ENCODE data around the gene SPATC1L.

The SPATC1L gene

DNA sequence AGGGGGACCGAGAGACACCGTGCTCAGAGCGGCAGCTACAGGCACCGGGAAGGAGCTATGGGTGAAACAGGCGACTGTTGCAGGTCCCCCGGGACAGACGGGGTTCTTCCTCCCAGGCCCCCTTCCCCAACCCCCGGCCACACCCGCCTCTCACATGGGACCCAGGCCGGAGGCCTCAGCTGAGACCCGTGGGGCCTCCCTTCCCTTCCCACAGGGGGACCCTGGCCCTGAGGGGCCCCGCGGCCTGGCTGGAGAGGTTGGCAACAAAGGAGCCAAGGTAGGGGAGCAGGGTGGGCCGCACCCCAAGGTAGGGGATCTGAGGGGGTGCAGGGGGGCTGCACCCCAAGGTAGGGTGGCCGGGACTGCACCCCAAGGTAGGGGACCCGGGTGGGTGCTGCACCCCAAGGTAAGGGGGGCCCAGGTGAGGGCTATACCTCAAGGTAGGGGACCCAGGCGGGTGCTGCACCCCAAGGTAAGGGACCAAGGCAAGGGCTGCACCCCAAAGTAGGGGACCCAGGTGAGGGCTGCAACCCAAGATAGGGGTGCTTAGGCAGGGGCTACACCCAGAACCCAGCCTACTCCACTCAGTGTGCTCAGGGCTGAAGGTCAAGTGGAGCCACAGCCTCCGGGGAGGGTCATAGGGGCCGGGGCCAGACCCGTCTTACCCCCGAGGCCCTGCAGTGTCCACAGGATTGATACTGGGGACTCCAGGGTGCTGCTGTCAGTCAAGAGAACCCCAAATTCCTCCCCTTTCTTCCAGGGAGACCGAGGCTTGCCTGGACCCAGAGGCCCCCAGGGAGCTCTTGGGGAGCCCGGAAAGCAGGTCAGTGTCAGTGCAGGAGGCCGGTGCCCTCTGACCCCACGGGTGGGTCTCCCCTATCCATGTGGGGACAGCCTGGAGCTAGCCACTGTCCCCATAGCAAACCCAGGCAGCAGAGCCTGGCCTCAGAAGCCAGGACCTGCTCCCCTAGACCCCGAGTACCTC, 63.7 kb downstream of the SPATC1L start:
- no peak for DNase-seq (ENCODE audit: low read depth)

DNA sequence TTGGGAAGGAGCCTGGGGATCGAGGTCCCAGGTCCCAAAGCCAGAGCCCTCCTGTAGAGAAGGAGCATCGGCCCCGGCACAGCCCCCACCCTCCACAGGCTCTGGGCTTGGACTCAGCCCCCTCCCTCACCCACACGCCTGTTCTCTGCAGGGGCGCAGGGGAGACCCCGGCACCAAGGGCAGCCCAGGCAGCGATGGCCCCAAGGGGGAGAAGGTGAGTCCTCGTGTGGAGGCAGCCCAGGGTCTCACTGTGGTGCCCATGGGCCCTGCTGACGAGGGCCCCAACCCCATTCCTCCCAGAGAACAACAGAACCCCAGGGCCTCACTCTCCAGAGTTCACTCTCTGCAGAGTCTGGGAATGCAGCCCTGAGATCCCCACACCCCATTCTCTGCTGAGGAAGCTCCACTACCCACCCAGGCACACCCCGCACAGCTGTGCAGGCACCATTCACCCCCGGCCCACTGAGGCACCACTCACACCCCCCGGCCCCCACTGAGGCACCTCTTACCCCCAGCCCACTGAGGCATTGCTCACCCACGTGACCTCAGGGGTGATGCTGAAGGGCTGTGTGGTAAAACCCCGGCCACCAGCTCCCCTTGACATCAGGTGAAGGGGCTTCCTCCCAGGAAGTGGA, 64.5 kb downstream of the SPATC1L start:
- DNase-seq (ENCODE audit: low read depth) = no peak

DNA sequence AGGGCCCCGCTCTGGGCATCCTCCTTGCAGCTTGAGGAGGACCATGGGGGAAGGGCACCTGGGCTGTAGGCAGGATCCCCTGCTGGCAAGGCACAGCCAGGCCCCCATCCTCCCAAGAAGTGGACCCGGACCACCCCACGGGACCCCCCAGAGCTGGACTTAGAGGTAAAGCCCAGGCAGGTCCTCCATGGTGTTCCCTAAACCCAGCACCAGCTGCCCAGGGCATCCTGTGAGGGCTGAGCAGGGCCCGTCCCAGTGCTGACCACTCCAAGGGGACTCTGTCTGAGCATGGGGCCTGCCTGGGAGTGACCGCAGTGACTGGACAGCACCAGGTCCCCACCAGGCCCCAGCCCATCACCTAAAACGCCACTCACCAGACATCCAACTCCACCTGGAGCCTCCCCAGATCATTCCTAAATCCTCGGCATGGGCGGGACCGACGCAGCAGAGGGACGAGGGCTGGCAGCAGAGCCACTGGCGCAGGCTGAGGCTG, 65.1 kb downstream of the SPATC1L start:
- DNase-seq (ENCODE audit: low read depth) = no peak

DNA sequence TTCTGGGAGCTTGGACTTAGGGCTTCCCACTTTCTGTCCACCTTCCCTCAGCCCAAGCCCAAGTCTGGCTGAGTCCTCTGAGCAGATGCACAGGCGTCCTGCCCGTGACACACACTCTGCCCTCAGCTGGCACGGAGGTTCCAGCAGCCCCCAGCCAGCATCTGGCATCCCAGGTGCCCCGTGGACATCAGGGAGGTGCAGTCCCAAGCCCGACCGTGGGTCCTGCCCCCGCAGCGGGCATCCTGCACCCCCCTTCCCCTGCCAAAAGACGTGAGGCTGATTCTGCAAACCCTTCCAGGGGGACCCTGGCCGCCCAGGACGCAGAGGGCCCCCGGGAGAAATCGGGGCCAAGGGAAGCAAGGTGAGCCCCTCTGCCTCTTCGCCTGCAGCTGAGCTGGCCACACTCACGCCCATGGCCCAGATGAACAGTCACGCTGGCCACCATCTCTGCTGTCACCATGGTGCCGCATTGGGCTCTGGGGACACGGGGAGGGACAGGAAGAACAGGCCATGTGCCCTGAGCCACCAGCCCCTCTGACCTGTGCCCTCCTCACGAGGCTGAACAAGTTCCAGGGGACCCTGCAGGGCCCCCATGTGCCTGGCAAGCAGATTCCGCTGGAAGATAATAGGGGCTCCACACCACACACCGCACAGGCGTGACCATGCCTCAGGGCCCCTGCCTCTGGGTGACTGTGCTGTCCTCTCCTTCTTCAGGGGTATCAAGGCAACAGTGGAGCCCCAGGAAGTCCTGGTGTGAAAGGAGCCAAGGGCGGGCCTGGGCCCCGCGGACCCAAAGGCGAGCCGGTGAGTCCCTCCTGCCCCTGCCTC, 65.7 kb downstream of the SPATC1L start:
- DNase-seq (ENCODE audit: low read depth) = no peak

GRCh38 chr21:46117586-46118315, 66.5 kb downstream of the SPATC1L start:
- DNase-seq (ENCODE audit: low read depth) = no peak

DNA sequence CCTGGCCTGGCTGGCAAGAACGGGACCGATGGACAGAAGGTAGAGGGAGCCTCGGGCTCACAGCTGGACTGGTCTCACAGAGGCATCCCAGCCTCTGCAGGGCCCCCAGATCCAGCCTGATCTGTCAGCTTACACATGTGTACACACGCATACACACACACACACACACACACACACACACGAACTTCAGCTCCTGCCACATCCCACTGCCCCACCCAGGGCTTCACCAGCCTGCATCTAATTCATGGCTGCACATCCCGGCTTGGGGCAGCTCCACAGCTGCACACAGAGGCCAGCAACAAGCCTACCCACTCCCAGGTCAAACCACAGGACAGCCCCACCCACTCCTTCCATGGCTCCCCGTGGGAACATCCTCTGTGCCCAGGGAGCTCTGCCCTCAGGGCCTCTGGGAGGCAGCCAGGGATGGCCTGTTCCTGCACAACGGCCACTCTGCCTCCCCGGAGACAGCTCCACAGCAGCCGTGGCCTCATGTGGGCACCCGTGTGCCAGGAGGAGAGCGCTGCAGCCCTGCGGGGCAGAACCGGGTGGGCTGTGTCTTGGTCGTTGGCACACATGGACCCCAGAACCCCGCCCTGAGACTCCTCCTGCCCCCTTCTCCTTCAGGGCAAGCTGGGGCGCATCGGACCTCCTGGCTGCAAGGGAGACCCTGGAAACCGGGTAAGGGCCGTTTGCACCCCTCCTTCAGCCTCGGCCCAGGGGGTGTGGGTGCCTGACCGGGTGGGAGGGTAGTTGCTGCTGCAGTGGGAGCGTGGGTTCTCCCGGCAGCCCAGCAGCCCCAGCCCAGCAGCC, 67.3 kb downstream of the SPATC1L start:
- DNase-seq (ENCODE audit: low read depth) = no peak

- DNase-seq (ENCODE audit: low read depth) = no peak
Measured at GRCh38 chr21:46116189-46116775, 68.0 kb downstream of the SPATC1L start.

GRCh38 chr21:46115441-46116188, 68.6 kb downstream of the SPATC1L start:
- DNase-seq (ENCODE audit: low read depth) = no peak

DNA sequence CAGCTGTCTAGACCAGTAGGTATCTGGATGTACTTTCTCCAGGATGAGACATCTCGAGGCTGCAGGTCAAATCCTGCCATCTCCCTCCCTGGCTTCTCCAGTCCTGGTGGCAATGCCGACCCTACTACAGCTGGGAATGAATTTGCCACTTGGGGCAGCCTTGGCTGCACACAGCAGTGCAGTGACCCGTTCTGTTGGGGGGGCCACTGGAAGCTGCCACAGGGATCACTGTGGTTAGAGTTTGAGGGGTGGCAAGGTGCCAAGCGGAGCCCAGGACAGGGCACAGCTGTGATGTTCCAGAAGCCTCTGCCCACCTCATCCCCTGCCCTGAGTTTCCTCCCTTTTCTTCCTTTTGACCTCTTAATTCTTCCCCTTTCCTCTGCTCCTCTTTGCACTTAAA, 69.3 kb downstream of the SPATC1L start:
- no peak for DNase-seq (ENCODE audit: low read depth)

DNA sequence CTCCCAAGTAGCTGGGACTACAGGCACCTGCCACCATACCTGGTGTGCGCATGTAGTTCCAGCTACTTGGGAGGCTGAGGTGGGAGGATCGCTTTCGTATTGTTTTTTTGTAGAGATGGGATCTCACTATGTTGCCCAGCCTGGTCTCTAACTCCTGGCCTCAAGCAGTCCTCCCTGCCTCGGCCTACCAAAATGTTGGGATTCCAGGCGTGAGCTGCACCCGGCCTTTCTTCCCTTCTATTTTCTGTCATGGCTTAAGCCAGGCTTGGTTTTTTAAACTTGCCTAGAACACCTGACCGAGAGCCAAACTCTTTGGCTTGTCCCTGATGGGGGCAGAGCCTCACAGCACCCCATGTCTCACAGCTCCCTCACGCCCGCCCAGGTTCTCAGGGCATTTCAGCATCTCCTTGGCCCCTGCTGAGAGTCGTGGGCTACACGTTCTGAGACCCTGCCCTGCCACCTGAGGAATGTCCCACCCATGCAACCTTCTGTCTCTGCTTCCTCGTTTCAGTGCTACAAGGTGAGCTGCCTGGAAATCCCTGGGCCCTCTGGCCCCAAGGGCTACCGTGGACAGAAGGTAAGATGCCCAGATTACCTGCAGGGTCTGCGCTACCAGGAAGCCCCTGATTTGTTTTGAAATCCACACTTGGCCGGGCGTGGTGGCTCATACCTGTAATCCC, 70.6 kb downstream of the SPATC1L start:
- DNase-seq (ENCODE audit: low read depth) = no peak

DNA sequence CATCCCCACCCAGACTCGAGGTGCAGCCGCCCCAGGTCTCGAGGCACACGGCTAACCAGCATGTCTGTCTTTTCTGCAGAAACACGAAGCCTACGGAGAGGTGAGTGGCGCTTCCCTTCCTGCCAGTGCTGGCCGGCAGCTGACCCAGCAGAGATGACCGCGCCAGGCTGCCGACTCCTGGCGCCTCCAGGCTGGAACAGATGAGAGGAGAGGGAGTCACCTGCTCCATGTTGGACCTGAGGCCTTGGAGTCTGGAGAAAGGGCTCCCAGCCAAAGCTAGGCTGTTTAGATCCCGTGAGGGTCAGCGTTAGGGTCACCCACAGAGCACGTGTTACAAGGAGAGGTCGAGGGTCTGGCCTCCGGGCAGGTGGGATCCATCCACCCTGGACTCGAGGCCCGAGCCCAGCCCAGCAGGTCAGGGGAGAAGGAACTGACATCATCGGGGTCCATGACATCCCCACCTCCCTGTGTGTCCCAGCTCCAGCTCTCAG, 71.5 kb downstream of the SPATC1L start:
- DNase-seq (ENCODE audit: low read depth) = no peak

GRCh38 chr21:46111857-46112724, 72.2 kb downstream of the SPATC1L start:
- DNase-seq (ENCODE audit: low read depth) = no peak

- no peak for DNase-seq (ENCODE audit: low read depth)
Measured at GRCh38 chr21:46111193-46111571, 73.1 kb downstream of the SPATC1L start.
